ENCODE measurements around the gene NRXN3. TPM values are rescaled to one million over a fixed set of nuclear protein-coding genes. Genes with fewer than 3 reads are reported as not detected.

The NRXN3 gene
- total and polyA plus RNA-seq, 2 of the 13 experiments (the other 11 are each of a cell fraction or from before 2014, with no cell fraction given) = 0.03 TPM; not detected in 1

DNA sequence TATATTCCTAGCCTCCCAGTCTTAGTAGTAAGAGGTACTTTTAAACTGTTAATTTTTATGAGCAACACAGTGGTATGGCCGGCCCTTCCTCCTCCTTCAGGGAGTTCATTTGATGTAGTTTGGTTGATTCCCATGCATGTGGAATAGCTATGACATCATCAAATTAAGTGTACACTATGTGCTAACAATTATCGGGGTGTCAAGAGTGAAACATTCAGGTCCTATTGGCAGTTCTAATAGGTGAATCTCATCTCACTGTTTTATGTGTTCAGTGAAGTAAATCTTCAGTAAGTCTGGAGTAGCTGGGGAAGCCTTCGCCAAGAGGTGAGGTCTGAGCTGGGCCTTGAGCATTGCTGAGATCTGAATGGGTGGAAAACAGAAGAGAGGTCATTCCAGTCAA, 1384.6 kb downstream of the NRXN3 start:
- WGBS (ENCODE audit: low lambda C conversion rate) = 43% methylated on average over 3 of the region's 3 CpGs
- intact Hi-C loops (cut with micrococcal nuclease; ENCODE audit: unreplicated experiment) = no loop called here

DNA sequence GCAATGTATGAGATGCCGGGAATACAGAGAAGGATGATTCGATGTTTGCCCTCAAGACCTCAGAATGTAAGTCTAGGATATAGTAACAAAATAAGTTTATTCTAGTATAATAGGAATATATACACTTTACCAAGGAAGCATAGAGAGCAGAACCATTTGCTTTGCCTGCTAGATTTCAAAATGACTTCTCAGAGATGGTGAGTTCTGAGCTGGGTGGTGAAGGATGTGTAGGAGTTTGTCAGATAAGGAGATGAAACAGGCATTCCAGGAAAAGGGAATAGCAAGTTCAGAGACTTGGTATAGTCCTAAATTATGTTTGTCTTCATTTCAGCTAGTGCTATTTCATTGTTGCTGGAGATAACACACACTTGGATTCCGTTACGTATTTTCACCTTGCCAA, 1385.3 kb downstream of the NRXN3 start:
- DNase-seq (ENCODE audit: low spot score) (no peak), FAIRE-seq (no peak), ATAC-seq (no peak)
- Histone ChIP-seq H3K27ac (ENCODE audit: extremely low read length, insufficient read depth, low read length) (no peak overlapping the region), H3K9me3 (ENCODE audit: low read length) (peaks cover 91% of the 10 kb centered on the region), H3K27me3 (ENCODE audit: control insufficient read depth in 1 of 2, insufficient read depth in 2 of 2, low read length in 2 of 2) (no peaks in the 10 kb centered on the region), H2AFZ (ENCODE audit: low read length) (no peak overlapping the region), H3K4me3 (replicated peaks in 1 of 3; ENCODE audit: insufficient read depth in 1 of 3, low read depth in 2 of 3, low read length in 3 of 3) (no peak overlapping the region), H3K79me2 (ENCODE audit: insufficient read depth, low read length) (no peaks in the 10 kb centered on the region), H3K36me3 (replicated peaks in 1 of 2; ENCODE audit: control insufficient read depth in 1 of 2, insufficient read depth in 2 of 2, low read length in 2 of 2) (no peaks in the 10 kb centered on the region), H4K20me1 (ENCODE audit: insufficient read depth, low read length) (no peaks in the 10 kb centered on the region), H3K4me1 (ENCODE audit: insufficient read depth, low read length) (no peaks in the 10 kb centered on the region), H3K9ac (ENCODE audit: insufficient read depth, low read depth, low read length) (no peak overlapping the region), H3K4me2 (ENCODE audit: low read depth, low read length) (no peak overlapping the region)
- BruUV-seq (replicated peaks) = no TSS peak
- intact Hi-C loops (cut with micrococcal nuclease; ENCODE audit: unreplicated experiment) (no loop called here), in situ Hi-C loops (cut with HindIII; ENCODE audit: extremely low pct_ligation_motif_present, low pct_unique_long_range_greater_than_20kb) (no loop called here)
- CTCF ChIA-PET (ENCODE audit: low intra/inter-chr PET ratio, low total read pairs) = no interaction called here
- POLR2A ChIA-PET = no interaction called here
- 77% methylated on average over 4 of the region's 4 CpGs for whole genome bisulfite sequencing (ENCODE audit: low lambda C conversion rate)
- no peak for TF ChIP-seq ZNF432 (CRISPR knock-in tag; IDR thresholded peaks at IDR 0.05; ENCODE audit: borderline replicate concordance)
- TF ChIP-seq CBFB (CRISPR knock-in tag; IDR thresholded peaks at IDR 0.05) = no peak
- TF ChIP-seq, protein P1, sequence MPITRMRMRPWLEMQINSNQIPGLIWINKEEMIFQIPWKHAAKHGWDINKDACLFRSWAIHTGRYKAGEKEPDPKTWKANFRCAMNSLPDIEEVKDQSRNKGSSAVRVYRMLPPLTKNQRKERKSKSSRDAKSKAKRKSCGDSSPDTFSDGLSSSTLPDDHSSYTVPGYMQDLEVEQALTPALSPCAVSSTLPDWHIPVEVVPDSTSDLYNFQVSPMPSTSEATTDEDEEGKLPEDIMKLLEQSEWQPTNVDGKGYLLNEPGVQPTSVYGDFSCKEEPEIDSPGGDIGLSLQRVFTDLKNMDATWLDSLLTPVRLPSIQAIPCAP (CRISPR knock-in tag; IDR thresholded peaks at IDR 0.05; ENCODE audit: low read depth) = no peak
- TF ChIP-seq HDAC2 (CRISPR knock-in tag; IDR thresholded peaks at IDR 0.05) = no peak
- TF ChIP-seq SIX1 (CRISPR knock-in tag; IDR thresholded peaks at IDR 0.05; ENCODE audit: borderline replicate concordance) = no peak
- TF ChIP-seq SP2 (CRISPR knock-in tag; IDR thresholded peaks at IDR 0.05) = no peak
- no peak for TF ChIP-seq ZNF496 (CRISPR knock-in tag; IDR thresholded peaks at IDR 0.05; ENCODE audit: insufficient replicate concordance)
- TF ChIP-seq, protein P2, sequence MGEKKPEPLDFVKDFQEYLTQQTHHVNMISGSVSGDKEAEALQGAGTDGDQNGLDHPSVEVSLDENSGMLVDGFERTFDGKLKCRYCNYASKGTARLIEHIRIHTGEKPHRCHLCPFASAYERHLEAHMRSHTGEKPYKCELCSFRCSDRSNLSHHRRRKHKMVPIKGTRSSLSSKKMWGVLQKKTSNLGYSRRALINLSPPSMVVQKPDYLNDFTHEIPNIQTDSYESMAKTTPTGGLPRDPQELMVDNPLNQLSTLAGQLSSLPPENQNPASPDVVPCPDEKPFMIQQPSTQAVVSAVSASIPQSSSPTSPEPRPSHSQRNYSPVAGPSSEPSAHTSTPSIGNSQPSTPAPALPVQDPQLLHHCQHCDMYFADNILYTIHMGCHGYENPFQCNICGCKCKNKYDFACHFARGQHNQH (CRISPR knock-in tag; IDR thresholded peaks at IDR 0.05) = no peak
- TF ChIP-seq FOXK1 (CRISPR knock-in tag; IDR thresholded peaks at IDR 0.05; ENCODE audit: borderline replicate concordance, low read depth) = no peak

More for the DNA sequence above, 1384.6 kb downstream of the NRXN3 start:
- no peak for TF ChIP-seq YY1 (IDR thresholded peaks at IDR 0.05; ENCODE audit: insufficient read depth, insufficient replicate concordance, low read depth, low read length)
- TF ChIP-seq RBM39 (IDR thresholded peaks at IDR 0.05; ENCODE audit: low read depth, low read length, poor library complexity, severe bottlenecking) = no peak
- peak; percentile 93 for TF ChIP-seq ATF7 (IDR thresholded peaks at IDR 0.05)
- no peak for TF ChIP-seq ATF7 (CRISPR knock-in tag; IDR thresholded peaks at IDR 0.05)
- peak; percentile 55; the same call in 1 of the 2 replicates for TF ChIP-seq CREB1 (IDR thresholded peaks at IDR 0.05)
- TF ChIP-seq CREB1 (CRISPR knock-in tag; IDR thresholded peaks at IDR 0.05) = no peak
- CTCF ChIA-PET (ENCODE audit: low intra/inter-chr PET ratio, low total read pairs) = no interaction called here
- POLR2A ChIA-PET = no interaction called here
- FAIRE-seq = no peak
- Histone ChIP-seq H3K4me2 (ENCODE audit: low read depth, low read length) (no peak overlapping the region), H3K4me1 (ENCODE audit: insufficient read depth, low read length) (no peaks in the 10 kb centered on the region), H3K4me3 (replicated peaks in 1 of 3; ENCODE audit: insufficient read depth in 1 of 3, low read depth in 2 of 3, low read length in 3 of 3) (no peak overlapping the region), H2AFZ (ENCODE audit: low read length) (no peak overlapping the region), H3K27me3 (ENCODE audit: control insufficient read depth in 1 of 2, insufficient read depth in 2 of 2, low read length in 2 of 2) (no peaks in the 10 kb centered on the region), H3K9ac (ENCODE audit: insufficient read depth, low read depth, low read length) (no peak overlapping the region), H3K27ac (ENCODE audit: extremely low read length, insufficient read depth, low read length) (no peak overlapping the region), H4K20me1 (ENCODE audit: insufficient read depth, low read length) (no peaks in the 10 kb centered on the region), H3K9me3 (ENCODE audit: low read length) (peaks cover 96% of the 10 kb centered on the region), H3K79me2 (ENCODE audit: insufficient read depth, low read length) (no peaks in the 10 kb centered on the region), H3K36me3 (replicated peaks in 1 of 2; ENCODE audit: control insufficient read depth in 1 of 2, insufficient read depth in 2 of 2, low read length in 2 of 2) (no peaks in the 10 kb centered on the region)
- ATAC-seq = no peak
- BruUV-seq (replicated peaks) = no TSS peak
- DNase-seq (ENCODE audit: low spot score) = no peak
- in situ Hi-C loops (cut with HindIII; ENCODE audit: extremely low pct_ligation_motif_present, low pct_unique_long_range_greater_than_20kb) = no loop called here

Measured in HepG2 (cell line).